Neural cell (in vitro differentiated cells): ENCODE measurements around the gene LYSMD3. TPM values are rescaled to one million over a fixed set of nuclear protein-coding genes. Genes with fewer than 3 reads are reported as not detected.

ENCODE experiments used
- H2AFZ ChIP-seq: fragments of 200-600, 300-800 bp; sonication (generic), shearing (Covaris generic); 2 replicates; pipeline ENCODE4 v1.6.0; 2014; ENCODE audit warnings: low read depth, mild to moderate bottlenecking, antibody characterized with exemption, low read length, moderate library complexity
- H3F3A ChIP-seq: fragments of 200-600 bp; shearing (Covaris generic); 2 replicates; pipeline ENCODE4 v1.6.1; 2016; ENCODE audit warnings: mild to moderate bottlenecking, moderate library complexity, mixed read lengths, antibody characterized with exemption, low read length; ENCODE audit not compliant: insufficient read depth, poor library complexity, severe bottlenecking
- H3K27ac ChIP-seq: fragments of 200-600, 300-800 bp; sonication (generic), shearing (Covaris generic); 2 replicates; pipeline ENCODE4 v1.5.1; 2014; ENCODE audit warnings: mild to moderate bottlenecking, low read length, moderate library complexity
- H3K27me3 ChIP-seq: fragments of 300-800, 200-600 bp; sonication (generic), shearing (Covaris generic); 2 replicates; pipeline ENCODE4 v1.6.0; 2014; ENCODE audit warnings: mild to moderate bottlenecking, low read depth, low read length, moderate library complexity; ENCODE audit not compliant: insufficient read depth
- H3K36me3 ChIP-seq: fragments of 300-800, 200-600 bp; sonication (generic), shearing (Covaris generic); 2 replicates; pipeline ENCODE4 v1.5.1; 2014; ENCODE audit warnings: mild to moderate bottlenecking, antibody characterized with exemption, low read length, moderate library complexity; ENCODE audit not compliant: insufficient read depth
- H3K4me2 ChIP-seq: fragments of 300-800, 200-600 bp; sonication (generic), shearing (Covaris generic); 2 replicates; pipeline ENCODE4 v1.6.0; 2014; ENCODE audit warnings: mild to moderate bottlenecking, low read length
- H3K4me3 ChIP-seq: fragments of 300-800, 200-600 bp; sonication (generic), shearing (Covaris generic); 2 replicates; pipeline ENCODE4 v1.5.1; 2014; ENCODE audit warnings: mild to moderate bottlenecking, low read length, moderate library complexity
- H3K79me2 ChIP-seq: fragments of 200-600 bp; shearing (Covaris generic); replicated peaks from 2 replicates; pipeline ENCODE4 v1.6.0; 2014; ENCODE audit warnings: mild to moderate bottlenecking, low read length, moderate library complexity; ENCODE audit not compliant: insufficient read depth
- H3K9ac ChIP-seq: fragments of 300-800, 200-600 bp; sonication (generic), shearing (Covaris generic); 2 replicates; pipeline ENCODE4 v1.6.1; 2016; ENCODE audit warnings: mild to moderate bottlenecking, low read length, mixed read lengths
- H3K9me2 ChIP-seq: fragments of 200-600 bp; shearing (Covaris generic); 2 replicates; pipeline ENCODE4 v1.6.1; 2016; ENCODE audit warnings: mild to moderate bottlenecking, low read length, mixed read lengths; ENCODE audit not compliant: insufficient read depth
- H3K9me3 ChIP-seq: fragments of 200-600, 300-800 bp; sonication (generic), shearing (Covaris generic); 2 replicates; pipeline ENCODE4 v1.6.1; 2016; ENCODE audit warnings: mild to moderate bottlenecking, mixed run types, low read length, moderate library complexity, mixed read lengths
- H4K20me1 ChIP-seq: fragments of 200-600 bp; shearing (Covaris generic); 2 replicates; pipeline ENCODE4 v1.6.1; 2016; ENCODE audit warnings: mild to moderate bottlenecking, mixed run types; ENCODE audit not compliant: insufficient read depth
- EP300 ChIP-seq: fragments of 450-650 bp; conservative IDR thresholded peaks from 2 replicates; pipeline ENCODE4 v1.6.1; 2014; ENCODE audit warnings: antibody characterized with exemption, mild to moderate bottlenecking, moderate library complexity; ENCODE audit not compliant: poor library complexity, severe bottlenecking
- EZH2 ChIP-seq: fragments of 200-600, 300-800 bp; shearing (Covaris generic), sonication (generic); IDR thresholded peaks from 2 replicates; pipeline ENCODE4 v1.6.1; 2014; ENCODE audit warnings: antibody characterized with exemption, low read length, borderline replicate concordance, mild to moderate bottlenecking; ENCODE audit not compliant: insufficient read depth, poor library complexity, severe bottlenecking
- MXI1 ChIP-seq: fragments of 450-650 bp; conservative IDR thresholded peaks from 2 replicates; pipeline ENCODE4 v1.6.1; 2014; ENCODE audit warnings: antibody characterized with exemption, mild to moderate bottlenecking; ENCODE audit not compliant: poor library complexity, severe bottlenecking
- POLR2AphosphoS5 ChIP-seq: IDR thresholded peaks from 2 replicates; pipeline ENCODE4 v1.6.1; 2012
- RAD21 ChIP-seq: fragments of 450-650 bp; conservative IDR thresholded peaks from 2 replicates; pipeline ENCODE4 v1.6.1; 2014; ENCODE audit warnings: antibody characterized with exemption, mild to moderate bottlenecking, moderate library complexity
- REST ChIP-seq: IDR thresholded peaks from 2 replicates; pipeline ENCODE4 v1.6.1; 2012; ENCODE audit warnings: borderline replicate concordance
- SMC3 ChIP-seq: fragments of 450-650 bp; conservative IDR thresholded peaks from 2 replicates; pipeline ENCODE4 v1.6.1; 2014; ENCODE audit warnings: antibody characterized with exemption, mild to moderate bottlenecking, moderate library complexity; ENCODE audit not compliant: poor library complexity
- TAF1 ChIP-seq: IDR thresholded peaks from 2 replicates; pipeline ENCODE4 v1.6.1; 2012; ENCODE audit warnings: low read depth
- polyA plus RNA-seq: library from polyadenylated mRNA; depleted of rRNA; stranded (reverse); fragments of >200 nt; gene quantifications from 2 replicates; pipeline ENCODE4 v1.2.3, GENCODE V29; 2014
- TF ChIP-seq, protein P1 (sequence below): fragments of 450-650 bp; IDR thresholded peaks from 2 replicates; pipeline ENCODE4 v1.5.1; 2014; ENCODE audit warnings: antibody characterized with exemption, mild to moderate bottlenecking, moderate library complexity; ENCODE audit not compliant: poor library complexity, severe bottlenecking

Gene LYSMD3
- polyA plus RNA-seq, 1 donor from 2014 or later: 11.1 TPM

DNA sequence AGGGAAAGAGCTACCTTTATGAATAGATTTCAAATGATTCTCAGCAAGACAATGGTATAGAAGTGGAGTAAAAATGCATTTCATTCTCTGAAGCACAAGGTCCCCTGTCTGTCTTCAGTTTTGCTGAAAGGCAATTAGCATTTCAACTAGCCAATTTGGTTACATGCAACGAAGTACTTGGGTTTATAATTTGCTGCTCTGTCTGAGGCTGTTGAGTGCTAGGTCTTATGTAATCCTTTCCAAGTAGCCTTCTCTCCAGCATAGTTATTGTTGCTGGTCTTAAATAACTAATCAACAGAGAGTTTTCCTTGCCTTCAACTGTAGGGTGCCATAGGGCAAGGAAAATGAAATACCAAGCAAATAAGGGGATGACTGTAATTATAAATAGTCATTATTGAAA lies 33.7 kb upstream of the LYSMD3 start:
- H3K4me2 ChIP-seq: no peak overlapping the region
- H3K4me3 ChIP-seq: peak overlapping the region; percentile 14
- H3K27ac ChIP-seq: no peak overlapping the region

GRCh38 chr5:90562341-90562740 lies 33.0 kb upstream of the LYSMD3 start:
- H3K4me3 ChIP-seq: no peak overlapping the region

More for the DNA sequence above, 33.7 kb upstream of the LYSMD3 start:
- no peak overlapping the region for H2AFZ ChIP-seq
- TF ChIP-seq TAF1: no peak
- no peak for TF ChIP-seq EZH2
- H4K20me1 ChIP-seq: no peaks in the 10 kb centered on the region
- H3K9me3 ChIP-seq: no peaks in the 10 kb centered on the region
- no peaks in the 10 kb centered on the region for H3K9me2 ChIP-seq
- H3K27me3 ChIP-seq: peaks cover 17% of the 10 kb centered on the region
- H3K36me3 ChIP-seq: no peaks in the 10 kb centered on the region
- H3K79me2 ChIP-seq: peaks cover 31% of the 10 kb centered on the region
- H3K9ac ChIP-seq: no peak overlapping the region
- H3F3A ChIP-seq: no peaks in the 10 kb centered on the region

DNA sequence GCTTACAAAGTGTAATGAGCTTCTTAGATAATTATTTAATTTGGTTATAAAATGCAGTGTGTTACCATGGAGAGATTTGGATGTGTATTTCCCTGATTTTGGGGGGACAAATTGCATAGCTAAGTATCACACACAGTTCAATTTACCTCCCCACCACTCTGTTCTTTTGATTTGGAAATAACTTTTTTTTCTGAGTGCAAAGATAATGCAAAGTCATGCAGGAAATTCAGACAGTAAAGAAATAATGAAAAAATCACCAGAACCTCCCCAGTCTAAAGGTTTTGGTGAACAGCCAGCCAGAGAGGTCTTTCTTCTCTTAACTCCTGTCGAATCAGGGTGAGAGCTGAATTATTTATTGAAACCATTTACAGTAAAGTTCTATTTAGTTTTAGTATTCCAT lies 32.4 kb upstream of the LYSMD3 start:
- Histone ChIP-seq H3K9ac (no peak overlapping the region), H3K9me2 (no peaks in the 10 kb centered on the region), H3K4me2 (no peak overlapping the region), H4K20me1 (no peaks in the 10 kb centered on the region), H3K27me3 (peaks cover 30% of the 10 kb centered on the region), H3K36me3 (no peaks in the 10 kb centered on the region), H3F3A (no peaks in the 10 kb centered on the region), H3K4me3 (no peak overlapping the region), H3K79me2 (peaks cover 26% of the 10 kb centered on the region), H3K9me3 (no peaks in the 10 kb centered on the region), H3K27ac (no peak overlapping the region), H2AFZ (no peak overlapping the region)
- TF ChIP-seq SMC3: no peak
- no peak for TF ChIP-seq TAF1
- TF ChIP-seq EP300: no peak
- TF ChIP-seq POLR2AphosphoS5: no peak
- TF ChIP-seq MXI1: no peak
- TF ChIP-seq, protein P1, sequence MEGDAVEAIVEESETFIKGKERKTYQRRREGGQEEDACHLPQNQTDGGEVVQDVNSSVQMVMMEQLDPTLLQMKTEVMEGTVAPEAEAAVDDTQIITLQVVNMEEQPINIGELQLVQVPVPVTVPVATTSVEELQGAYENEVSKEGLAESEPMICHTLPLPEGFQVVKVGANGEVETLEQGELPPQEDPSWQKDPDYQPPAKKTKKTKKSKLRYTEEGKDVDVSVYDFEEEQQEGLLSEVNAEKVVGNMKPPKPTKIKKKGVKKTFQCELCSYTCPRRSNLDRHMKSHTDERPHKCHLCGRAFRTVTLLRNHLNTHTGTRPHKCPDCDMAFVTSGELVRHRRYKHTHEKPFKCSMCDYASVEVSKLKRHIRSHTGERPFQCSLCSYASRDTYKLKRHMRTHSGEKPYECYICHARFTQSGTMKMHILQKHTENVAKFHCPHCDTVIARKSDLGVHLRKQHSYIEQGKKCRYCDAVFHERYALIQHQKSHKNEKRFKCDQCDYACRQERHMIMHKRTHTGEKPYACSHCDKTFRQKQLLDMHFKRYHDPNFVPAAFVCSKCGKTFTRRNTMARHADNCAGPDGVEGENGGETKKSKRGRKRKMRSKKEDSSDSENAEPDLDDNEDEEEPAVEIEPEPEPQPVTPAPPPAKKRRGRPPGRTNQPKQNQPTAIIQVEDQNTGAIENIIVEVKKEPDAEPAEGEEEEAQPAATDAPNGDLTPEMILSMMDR: no peak
- TF ChIP-seq REST: no peak
- no peak for TF ChIP-seq RAD21

More at GRCh38 chr5:90562341-90562740, 33.0 kb upstream of the LYSMD3 start:
- H3K27ac ChIP-seq: no peak overlapping the region
- no peaks in the 10 kb centered on the region for H3K36me3 ChIP-seq
- peaks cover 25% of the 10 kb centered on the region for H3K27me3 ChIP-seq
- no peak overlapping the region for H3K9ac ChIP-seq
- H4K20me1 ChIP-seq: no peaks in the 10 kb centered on the region
- H3K9me3 ChIP-seq: no peaks in the 10 kb centered on the region
- no peak overlapping the region for H3K4me2 ChIP-seq
- no peaks in the 10 kb centered on the region for H3F3A ChIP-seq
- no peak overlapping the region for H2AFZ ChIP-seq
- peaks cover 31% of the 10 kb centered on the region for H3K79me2 ChIP-seq
- no peak for TF ChIP-seq TAF1
- no peak for TF ChIP-seq EZH2
- H3K9me2 ChIP-seq: no peaks in the 10 kb centered on the region
